Neural cell (in vitro differentiated cells): Measurements from ENCODE around the gene GPC3.

ENCODE experiments used
- CTCF ChIP-seq: fragments of 450-650 bp; IDR thresholded peaks from 2 replicates; pipeline ENCODE4 v1.5.1; 2014; ENCODE audit warnings: antibody characterized with exemption, mild to moderate bottlenecking, moderate library complexity; ENCODE audit not compliant: poor library complexity, severe bottlenecking
- POLR2AphosphoS5 ChIP-seq: IDR thresholded peaks from 2 replicates; pipeline ENCODE4 v1.6.1; 2012

- TF ChIP-seq CTCF (no peak), POLR2AphosphoS5 (no peak)
These were observed 10.4 kb upstream of the GPC3 start for GRCh38 chrX:133995759-133996158.
